ENCODE measurements around the gene ARMH4.

- TF ChIP-seq POLR2AphosphoS5 (IDR thresholded peaks at IDR 0.05; ENCODE audit: low read depth, low read length) (no peak), REST (IDR thresholded peaks at IDR 0.05; ENCODE audit: insufficient read depth in 1 of 2, low read depth in 2 of 2, low read length in 2 of 2) (no peak), SIN3A (IDR thresholded peaks at IDR 0.05; ENCODE audit: borderline replicate concordance, insufficient read depth, low read length) (no peak), TAF1 (IDR thresholded peaks at IDR 0.05; ENCODE audit: borderline replicate concordance, insufficient read depth, low read length) (no peak)
Observed at GRCh38 chr14:58107041-58107440, 45.0 kb downstream of the ARMH4 start.
